ENCODE data around the gene CD79A.
"Not testable (repeated sequence)": the region's sequence is repeated elsewhere in the genome, so short reads cannot be mapped to it uniquely, and the experiment has no call there.

Gene CD79A

GRCh38 chr19:41906916-41907680 is 30.0 kb downstream of the CD79A start:
- no peak for DNase-seq

GRCh38 chr19:41907994-41908615 is 31.0 kb downstream of the CD79A start:
- DNase-seq = no peak

- no peak for DNase-seq
These were observed 31.8 kb downstream of the CD79A start for GRCh38 chr19:41908724-41909464.

DNA sequence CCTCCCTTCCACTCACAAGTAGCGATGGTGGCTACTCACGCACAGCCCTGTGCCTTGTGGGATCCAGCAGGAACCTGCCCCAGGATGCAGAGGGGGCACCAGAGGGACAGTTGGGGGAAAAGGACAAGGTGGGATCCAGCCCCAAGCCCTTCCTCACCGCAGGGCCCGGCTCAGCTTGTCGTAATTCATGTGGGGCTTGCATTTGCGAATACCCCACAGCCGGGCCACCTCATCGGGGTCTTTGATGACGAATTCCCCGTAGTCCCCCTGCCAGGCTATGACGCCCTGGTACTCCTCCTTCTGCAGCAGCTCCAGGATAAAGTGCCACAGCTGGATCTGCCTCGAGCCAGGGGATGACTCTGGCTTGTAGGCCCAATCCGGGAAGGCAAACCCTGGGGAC is 32.6 kb downstream of the CD79A start:
- no peak for DNase-seq

DNA sequence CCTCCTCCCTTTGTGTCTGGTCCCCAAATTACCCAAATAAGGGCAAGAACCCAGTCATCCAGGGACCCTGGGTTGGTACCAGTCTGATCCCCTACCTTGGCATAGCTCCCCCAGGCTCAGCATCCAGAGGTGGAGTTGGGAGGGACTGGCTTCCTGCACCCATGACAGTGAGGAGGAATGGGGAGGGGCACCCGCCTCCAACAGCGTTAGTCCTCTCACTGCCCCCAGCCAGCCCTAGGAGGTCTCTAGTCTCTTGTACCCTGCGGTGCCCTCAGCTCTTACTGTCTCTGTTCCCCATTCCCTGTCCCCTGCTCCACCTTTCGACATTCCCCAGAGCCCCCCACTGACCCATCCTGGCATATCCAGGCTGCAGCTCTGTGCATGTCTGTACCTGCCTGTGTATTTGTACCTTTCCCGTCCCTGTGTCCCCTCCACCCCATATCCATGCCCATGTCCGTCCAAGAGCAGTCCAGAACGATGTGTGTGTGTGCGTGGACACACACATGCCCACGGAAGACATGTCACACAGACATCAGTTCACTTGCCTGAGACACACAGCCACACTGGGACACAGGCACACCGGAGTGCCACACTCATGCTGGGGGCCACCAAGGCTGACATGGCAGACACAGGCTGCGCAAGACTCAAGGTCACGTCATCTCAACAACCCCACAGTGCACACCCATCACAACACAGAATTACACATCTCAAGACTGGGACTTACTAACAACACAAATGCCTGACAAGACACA is 33.3 kb downstream of the CD79A start:
- no peak for DNase-seq

DNA sequence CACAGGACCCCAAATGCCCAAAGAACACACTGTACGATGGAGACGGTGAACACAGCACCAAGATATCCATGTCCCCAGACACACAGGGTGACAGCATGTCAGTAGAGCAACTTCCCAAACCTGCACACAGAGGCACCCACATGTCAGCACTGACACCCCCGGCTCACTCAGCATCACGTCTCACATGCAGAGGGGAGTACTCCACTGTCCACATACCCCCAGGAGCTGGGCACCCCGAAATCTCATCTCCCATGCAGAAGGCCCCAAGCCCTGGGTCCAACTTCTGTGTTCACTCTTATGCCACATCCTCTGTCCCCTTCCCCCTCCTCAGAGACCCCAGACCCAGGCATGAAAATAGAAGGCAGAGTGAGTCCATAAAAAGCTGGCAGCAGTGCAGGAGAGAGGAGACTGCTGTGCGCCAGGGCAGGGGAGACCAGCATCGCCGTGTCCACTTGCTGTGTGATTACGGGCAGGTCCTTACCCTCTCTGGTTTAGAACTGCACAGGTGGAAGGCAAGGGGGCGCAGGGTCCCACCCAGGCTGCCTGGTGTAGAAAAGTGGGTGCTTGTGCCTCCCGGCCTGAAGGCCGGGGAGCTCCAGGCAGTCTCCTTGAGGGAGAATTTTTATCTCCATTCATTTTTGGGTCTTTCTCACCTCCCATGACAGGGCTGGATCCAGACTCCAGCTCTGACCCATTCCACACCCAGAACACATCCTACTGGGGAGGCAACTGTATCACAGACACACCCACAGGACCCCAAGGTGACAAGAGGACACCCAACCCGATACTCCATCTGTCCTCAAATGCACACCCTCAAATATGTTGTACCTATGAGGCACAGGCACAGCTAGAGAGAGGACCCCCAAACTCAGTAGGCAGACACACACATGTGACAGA is 34.2 kb downstream of the CD79A start:
- DNase-seq = no peak

DNA sequence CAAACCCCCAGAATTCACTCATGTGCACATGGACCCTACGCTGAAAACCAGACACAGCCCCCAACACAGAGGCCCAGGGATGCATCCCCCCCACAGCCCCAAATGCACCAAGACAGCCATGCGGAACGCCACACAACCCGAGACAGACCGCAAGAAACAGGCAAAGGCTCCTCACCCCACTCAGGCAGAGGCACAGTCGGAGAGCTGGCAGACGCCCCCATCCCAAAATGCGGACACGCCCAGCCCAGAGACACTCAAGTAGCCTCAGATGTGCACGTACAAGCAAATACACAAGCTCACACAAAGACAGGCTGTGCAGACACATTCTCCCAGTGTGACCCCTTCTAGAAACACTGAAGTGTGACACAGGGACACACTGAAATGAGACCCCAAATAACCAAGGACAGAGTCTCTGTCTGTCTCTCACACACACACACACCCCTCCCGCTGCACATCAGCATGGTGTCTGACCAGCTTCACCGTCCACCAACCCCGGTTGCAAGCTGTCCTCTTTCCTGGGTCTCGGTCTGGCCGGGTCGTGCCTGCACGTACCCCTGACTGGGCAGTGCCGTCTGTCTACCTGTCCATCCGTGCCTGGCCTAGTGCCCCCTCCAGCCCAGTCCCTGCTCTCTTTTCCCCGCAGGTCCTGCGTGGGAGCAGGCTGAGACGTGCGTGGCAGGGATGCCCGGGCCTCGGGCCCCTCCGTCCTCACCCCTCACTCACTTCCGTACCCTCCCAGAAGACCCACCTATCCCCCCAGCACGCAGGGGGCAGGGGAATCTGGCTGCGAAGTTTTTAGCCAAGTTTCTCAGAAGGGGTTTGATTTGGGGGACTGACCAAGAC is 35.0 kb downstream of the CD79A start:
- DNase-seq = no peak

GRCh38 chr19:41912899-41913537 is 35.9 kb downstream of the CD79A start:
- no peak for DNase-seq

GRCh38 chr19:41913538-41914423 is 36.7 kb downstream of the CD79A start:
- DNase-seq = no peak

DNA sequence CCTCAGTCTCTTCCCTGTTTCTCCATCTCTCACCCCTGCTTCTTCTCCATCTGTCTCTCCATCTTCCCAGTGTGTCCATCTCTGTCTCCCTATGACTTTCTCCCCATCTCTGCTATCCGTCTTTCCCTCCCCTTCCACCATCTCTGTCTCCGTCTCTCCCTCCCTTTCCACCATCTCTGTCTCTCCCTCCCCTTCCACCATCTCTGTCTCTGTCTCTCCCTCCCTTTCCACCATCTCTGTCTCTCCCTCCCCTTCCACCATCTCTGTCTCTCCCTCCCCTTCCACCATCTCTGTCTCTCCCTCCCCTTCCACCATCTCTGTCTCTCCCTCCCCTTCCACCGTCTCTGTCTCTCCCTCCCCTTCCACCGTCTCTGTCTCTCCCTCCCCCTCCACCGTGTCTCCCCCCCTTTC is 37.4 kb downstream of the CD79A start:
- DNase-seq = not testable (repeated sequence)

DNA sequence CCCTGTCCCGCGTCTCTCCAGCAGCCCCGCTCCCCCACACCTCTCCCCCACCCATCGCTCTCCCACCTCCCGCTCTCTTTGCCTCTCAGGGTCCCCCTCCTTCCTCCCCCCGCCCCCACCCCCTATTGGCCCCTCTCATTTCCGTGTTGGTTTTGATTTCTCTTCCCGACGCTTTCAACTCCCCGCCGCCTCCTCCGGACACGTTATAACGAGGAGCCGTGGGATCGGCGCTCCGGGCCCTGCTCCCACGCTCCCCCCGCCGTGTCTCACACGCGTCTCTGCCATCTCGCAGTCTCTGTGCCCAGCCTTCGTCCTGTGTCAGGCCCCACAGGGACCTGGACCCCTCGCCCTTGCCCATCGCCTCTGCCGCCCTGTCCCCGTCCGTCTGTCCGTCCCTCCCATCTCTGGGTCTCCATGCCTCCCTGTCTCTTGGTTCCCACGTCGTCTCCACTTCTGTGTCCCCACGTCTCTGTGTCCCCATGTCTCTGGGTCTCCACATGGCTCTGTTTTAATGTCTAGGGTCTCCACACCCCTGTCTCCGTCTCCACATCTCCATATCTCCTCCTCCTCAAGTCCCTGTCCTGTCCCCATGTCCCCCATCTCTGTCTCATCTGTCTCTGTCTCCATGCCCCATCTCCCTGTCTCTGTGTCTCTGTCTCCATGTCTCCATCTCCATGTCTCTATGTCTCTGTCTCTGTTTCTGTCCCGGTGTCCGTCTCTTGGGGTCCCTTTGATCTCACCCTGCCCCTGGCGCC is 38.1 kb downstream of the CD79A start:
- no peak for DNase-seq

DNA sequence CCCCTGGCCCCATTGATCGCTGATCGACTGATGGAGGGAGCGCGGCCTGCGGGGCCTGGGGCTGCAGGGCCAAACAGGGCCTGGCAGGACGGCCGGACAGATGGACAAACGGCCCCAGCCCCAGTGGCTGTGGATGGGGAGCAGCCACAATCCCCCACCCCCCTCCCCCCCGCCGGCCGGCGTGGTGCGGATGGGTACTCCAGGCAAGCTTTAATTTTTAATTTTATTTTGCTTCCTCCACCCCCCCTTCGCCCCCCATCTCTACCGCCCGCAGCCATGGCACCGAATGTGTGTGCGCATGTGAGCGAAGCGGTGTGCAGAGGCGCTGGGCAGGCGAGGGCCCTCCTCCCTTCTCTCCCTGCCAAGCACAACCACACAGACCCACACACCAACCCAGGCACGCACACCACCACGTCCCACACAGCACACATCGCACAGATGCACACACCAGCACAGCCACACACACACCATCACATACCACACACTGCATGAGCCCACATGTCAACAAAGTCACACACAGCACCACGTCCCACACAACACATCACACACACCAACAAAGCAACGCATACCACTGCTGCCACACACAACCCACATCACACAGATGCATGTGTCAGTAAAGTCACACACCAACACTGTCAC is 38.8 kb downstream of the CD79A start:
- DNase-seq = no peak

GRCh38 chr19:41917676-41918075 is 40.6 kb downstream of the CD79A start:
- DNase-seq = no peak

GRCh38 chr19:41918095-41918494 is 41.0 kb downstream of the CD79A start:
- no peak for DNase-seq

- no peak for DNase-seq
These were observed 41.7 kb downstream of the CD79A start for GRCh38 chr19:41918653-41919244.

- DNase-seq = no peak
These were observed 43.1 kb downstream of the CD79A start for GRCh38 chr19:41919948-41920712.

Data from islet precursor cell (in vitro differentiated cells).